Memory B cell (primary cell): ENCODE data around the gene SEMA3C.

Source experiments
- ATAC-seq: fragments of 150-1000 bp; cut with Tn5 transposase; 2 replicates; pipeline ENCODE4 v1.10.0; 2021; ENCODE audit warnings: low read depth, mild to moderate bottlenecking, moderate library complexity
- DNase-seq, 2 donors: peaks; one replicate each; pipeline ENCODE4 v3.0.0; 2022; ENCODE audit warnings: low spot score in 2 of 2
- H3K27ac Mint-ChIP-seq: one replicate; pipeline ENCODE4 v1.8.0; 2022; ENCODE audit warnings: mild to moderate bottlenecking, moderate library complexity, mixed read lengths
- H3K27me3 Mint-ChIP-seq: one replicate; pipeline ENCODE4 v1.8.0; 2022; ENCODE audit warnings: mixed read lengths
- H3K36me3 Mint-ChIP-seq: one replicate; pipeline ENCODE4 v1.8.0; 2022; ENCODE audit warnings: mild to moderate bottlenecking, mixed read lengths
- H3K4me1 Mint-ChIP-seq: one replicate; pipeline ENCODE4 v1.8.0; 2022; ENCODE audit warnings: mixed read lengths
- H3K4me3 Mint-ChIP-seq: one replicate; pipeline ENCODE4 v1.8.0; 2022; ENCODE audit warnings: mild to moderate bottlenecking, moderate library complexity, mixed read lengths
- H3K9me3 Mint-ChIP-seq: one replicate; pipeline ENCODE4 v1.8.0; 2022; ENCODE audit warnings: mixed read lengths

SEMA3C gene

GRCh38 chr7:80889525-80889924 is 29.3 kb downstream of the SEMA3C start:
- H3K4me3 Mint-ChIP-seq: no peak overlapping the region
- DNase-seq: no peak

DNA sequence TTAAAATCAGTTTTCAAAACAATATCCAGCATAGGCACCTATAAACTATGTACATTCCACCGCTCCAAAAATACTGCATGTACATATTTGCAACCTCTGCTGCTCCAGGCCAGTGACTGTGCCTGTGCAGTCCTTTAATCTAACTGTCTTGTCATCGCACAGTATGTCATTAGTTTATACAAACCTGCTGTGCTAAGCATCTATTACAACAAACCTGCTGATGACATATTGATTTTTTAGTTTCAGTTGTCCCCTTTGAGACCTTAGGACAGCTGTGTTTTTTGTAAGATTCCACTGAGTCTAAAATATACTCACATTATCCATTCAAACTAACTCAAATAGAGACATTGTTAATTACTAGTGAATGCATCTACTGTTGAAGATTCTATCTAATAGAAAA is 33.1 kb downstream of the SEMA3C start:
- Mint-ChIP-seq H3K27ac (no peak overlapping the region), H3K4me1 (no peaks in the 10 kb centered on the region), H3K27me3 (no peaks in the 10 kb centered on the region), H3K36me3 (no peaks in the 10 kb centered on the region), H3K4me3 (no peak overlapping the region), H3K9me3 (peaks cover 2% of the 10 kb centered on the region)
- no peak for DNase-seq
- ATAC-seq: no peak

More at GRCh38 chr7:80889525-80889924, 29.3 kb downstream of the SEMA3C start:
- H3K4me1 Mint-ChIP-seq: no peaks in the 10 kb centered on the region
- no peak for ATAC-seq
- H3K27ac Mint-ChIP-seq: no peak overlapping the region
- H3K36me3 Mint-ChIP-seq: no peaks in the 10 kb centered on the region
- H3K9me3 Mint-ChIP-seq: peaks cover 3% of the 10 kb centered on the region
- no peaks in the 10 kb centered on the region for H3K27me3 Mint-ChIP-seq

DNA sequence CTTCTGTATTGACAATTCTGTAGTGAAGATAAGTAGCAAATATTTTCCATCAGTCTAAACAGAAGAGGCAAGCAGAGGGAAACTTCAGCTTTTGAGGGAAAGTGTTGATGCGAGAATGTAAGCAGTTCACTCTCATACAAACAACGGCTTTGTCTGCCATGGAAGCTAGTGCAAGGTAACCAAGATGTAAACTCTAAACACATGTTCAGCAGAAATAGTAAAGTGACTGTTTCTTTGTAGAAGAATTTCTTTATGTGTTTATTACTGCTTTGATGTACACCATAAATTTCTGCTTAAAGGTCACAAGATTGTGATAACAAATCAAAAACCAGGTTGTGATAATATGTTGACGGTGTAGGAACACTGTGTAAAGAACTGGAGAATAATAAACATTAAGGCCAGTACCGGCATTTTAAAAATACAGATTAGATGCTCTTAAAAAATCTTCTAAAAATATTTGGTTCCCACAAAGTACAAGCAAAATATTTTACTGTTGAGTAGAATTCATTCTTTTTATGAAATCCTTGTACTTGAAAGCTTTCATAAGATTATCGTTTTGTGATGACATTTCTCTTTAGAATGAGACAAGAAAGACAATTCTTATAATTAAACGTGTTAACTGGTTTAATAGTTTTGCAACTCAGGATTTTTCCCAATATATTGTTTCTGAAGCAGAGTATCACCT is 34.2 kb downstream of the SEMA3C start:
- H3K9me3 Mint-ChIP-seq: peaks cover 2% of the 10 kb centered on the region
- ATAC-seq: no peak
- no peaks in the 10 kb centered on the region for H3K36me3 Mint-ChIP-seq
- H3K4me1 Mint-ChIP-seq: no peaks in the 10 kb centered on the region
- DNase-seq: no peak
- no peak overlapping the region for H3K4me3 Mint-ChIP-seq
- no peaks in the 10 kb centered on the region for H3K27me3 Mint-ChIP-seq
- no peak overlapping the region for H3K27ac Mint-ChIP-seq

GRCh38 chr7:80883154-80884025 is 35.5 kb downstream of the SEMA3C start:
- no peaks in the 10 kb centered on the region for H3K36me3 Mint-ChIP-seq
- no peaks in the 10 kb centered on the region for H3K27me3 Mint-ChIP-seq
- H3K4me3 Mint-ChIP-seq: no peak overlapping the region
- H3K4me1 Mint-ChIP-seq: no peaks in the 10 kb centered on the region
- DNase-seq (no peak), ATAC-seq (no peak)
- H3K9me3 Mint-ChIP-seq: peaks cover 2% of the 10 kb centered on the region
- no peak overlapping the region for H3K27ac Mint-ChIP-seq

DNA sequence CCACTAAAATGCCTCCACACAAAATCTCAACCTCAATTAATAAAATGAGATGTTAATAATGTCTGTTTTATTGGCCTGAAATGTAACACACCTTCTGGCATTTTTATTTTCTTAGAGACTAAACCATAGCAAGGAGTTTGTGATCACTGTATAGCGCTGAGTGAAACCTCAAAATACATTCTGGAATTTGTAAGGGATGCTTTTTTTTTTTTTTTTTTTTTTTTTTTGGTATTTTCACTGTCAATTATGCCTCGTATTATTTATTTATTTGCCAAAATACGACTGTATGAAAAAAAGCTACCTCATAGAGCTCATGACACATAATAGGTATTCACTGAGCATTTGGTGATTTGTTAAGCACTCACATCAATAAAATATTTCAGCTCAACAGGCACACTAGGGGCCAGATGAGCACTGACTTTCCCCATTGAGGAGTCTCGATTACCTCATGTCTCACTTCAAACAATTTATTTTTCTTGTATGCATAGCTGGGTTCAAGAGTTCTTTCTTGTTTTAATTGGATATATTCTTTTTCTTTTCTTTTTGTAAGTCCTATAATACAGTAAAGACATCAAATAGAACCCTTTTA is 36.5 kb downstream of the SEMA3C start:
- H3K27me3 Mint-ChIP-seq: no peaks in the 10 kb centered on the region
- H3K4me1 Mint-ChIP-seq: no peaks in the 10 kb centered on the region
- no peaks in the 10 kb centered on the region for H3K36me3 Mint-ChIP-seq
- no peak overlapping the region for H3K27ac Mint-ChIP-seq
- peaks cover 2% of the 10 kb centered on the region for H3K9me3 Mint-ChIP-seq
- ATAC-seq: no peak
- H3K4me3 Mint-ChIP-seq: no peak overlapping the region
- DNase-seq: no peak

GRCh38 chr7:80881351-80881900 is 37.4 kb downstream of the SEMA3C start:
- Mint-ChIP-seq H3K27me3 (no peaks in the 10 kb centered on the region), H3K4me3 (no peak overlapping the region), H3K4me1 (no peaks in the 10 kb centered on the region), H3K36me3 (no peaks in the 10 kb centered on the region), H3K9me3 (peaks cover 2% of the 10 kb centered on the region), H3K27ac (no peak overlapping the region)
- ATAC-seq (no peak), DNase-seq (no peak)

- no peak overlapping the region for H3K27ac Mint-ChIP-seq
- DNase-seq (no peak), ATAC-seq (no peak)
- no peak overlapping the region for H3K4me3 Mint-ChIP-seq
- no peaks in the 10 kb centered on the region for H3K4me1 Mint-ChIP-seq
- H3K27me3 Mint-ChIP-seq: no peaks in the 10 kb centered on the region
- peaks cover 2% of the 10 kb centered on the region for H3K9me3 Mint-ChIP-seq
- H3K36me3 Mint-ChIP-seq: no peaks in the 10 kb centered on the region
These were observed 39.0 kb downstream of the SEMA3C start for GRCh38 chr7:80879849-80880248.

DNA sequence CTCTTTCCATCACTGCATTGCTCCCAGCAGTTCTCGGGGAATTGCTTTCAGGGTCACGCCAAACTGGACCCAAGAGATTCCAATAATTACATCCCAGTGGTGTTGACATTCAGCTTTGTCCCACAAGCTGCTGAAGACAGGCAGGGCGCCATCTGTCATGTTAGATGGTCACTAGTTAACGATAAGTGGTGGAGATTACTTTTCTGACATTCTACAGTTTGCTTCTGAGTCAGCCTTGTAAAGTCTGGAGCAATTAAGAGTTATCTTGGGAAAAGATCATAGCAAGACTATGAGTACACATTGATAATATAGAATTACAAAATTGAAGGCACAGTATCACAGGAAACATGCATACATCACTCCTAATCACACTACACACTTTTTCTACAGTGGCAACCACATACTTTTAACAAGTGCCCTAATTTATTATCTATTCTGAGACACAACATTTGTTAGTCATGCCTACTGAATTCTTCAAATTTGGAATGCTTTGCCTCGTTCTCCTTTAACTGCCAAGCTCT is 41.9 kb downstream of the SEMA3C start:
- Mint-ChIP-seq H3K36me3 (no peaks in the 10 kb centered on the region), H3K27me3 (no peaks in the 10 kb centered on the region), H3K4me1 (no peaks in the 10 kb centered on the region), H3K4me3 (no peak overlapping the region), H3K9me3 (no peaks in the 10 kb centered on the region), H3K27ac (no peak overlapping the region)
- no peak for ATAC-seq
- DNase-seq: no peak

GRCh38 chr7:80875537-80876120 is 43.2 kb downstream of the SEMA3C start:
- no peak overlapping the region for H3K4me3 Mint-ChIP-seq
- H3K36me3 Mint-ChIP-seq: no peaks in the 10 kb centered on the region
- H3K9me3 Mint-ChIP-seq: peaks cover 2% of the 10 kb centered on the region
- ATAC-seq (no peak), DNase-seq (no peak)
- no peak overlapping the region for H3K27ac Mint-ChIP-seq
- H3K27me3 Mint-ChIP-seq: no peaks in the 10 kb centered on the region
- no peaks in the 10 kb centered on the region for H3K4me1 Mint-ChIP-seq

GRCh38 chr7:80873140-80873539 is 45.7 kb downstream of the SEMA3C start:
- no peaks in the 10 kb centered on the region for H3K27me3 Mint-ChIP-seq
- H3K4me1 Mint-ChIP-seq: no peaks in the 10 kb centered on the region
- no peaks in the 10 kb centered on the region for H3K36me3 Mint-ChIP-seq
- peaks cover 2% of the 10 kb centered on the region for H3K9me3 Mint-ChIP-seq
- no peak overlapping the region for H3K27ac Mint-ChIP-seq
- no peak for ATAC-seq
- DNase-seq: no peak
- H3K4me3 Mint-ChIP-seq: no peak overlapping the region

- no peaks in the 10 kb centered on the region for H3K27me3 Mint-ChIP-seq
- no peak for ATAC-seq
- H3K4me3 Mint-ChIP-seq: no peak overlapping the region
- H3K36me3 Mint-ChIP-seq: no peaks in the 10 kb centered on the region
- no peaks in the 10 kb centered on the region for H3K4me1 Mint-ChIP-seq
- no peak for DNase-seq
- no peak overlapping the region for H3K27ac Mint-ChIP-seq
- peaks cover 2% of the 10 kb centered on the region for H3K9me3 Mint-ChIP-seq
These were observed 47.6 kb downstream of the SEMA3C start for GRCh38 chr7:80871228-80871627.

- no peaks in the 10 kb centered on the region for H3K36me3 Mint-ChIP-seq
- H3K27me3 Mint-ChIP-seq: no peaks in the 10 kb centered on the region
- ATAC-seq (no peak), DNase-seq (no peak)
- no peak overlapping the region for H3K4me3 Mint-ChIP-seq
- H3K4me1 Mint-ChIP-seq: no peaks in the 10 kb centered on the region
- peaks cover 2% of the 10 kb centered on the region for H3K9me3 Mint-ChIP-seq
- H3K27ac Mint-ChIP-seq: no peak overlapping the region
These were observed 48.0 kb downstream of the SEMA3C start for GRCh38 chr7:80870813-80871212.

GRCh38 chr7:80869821-80870751 is 48.8 kb downstream of the SEMA3C start:
- Mint-ChIP-seq H3K27ac (no peak overlapping the region), H3K27me3 (no peaks in the 10 kb centered on the region), H3K4me1 (no peaks in the 10 kb centered on the region), H3K9me3 (peaks cover 2% of the 10 kb centered on the region), H3K4me3 (no peak overlapping the region), H3K36me3 (no peaks in the 10 kb centered on the region)
- no peak for ATAC-seq
- no peak for DNase-seq
